ENCODE measurements around the gene OTUB2. TPM values are rescaled to one million over a fixed set of nuclear protein-coding genes. Genes with fewer than 3 reads are reported as not detected.

The OTUB2 gene
- total RNA-seq, 1 donor from 2014 or later: 1.9 TPM

DNA sequence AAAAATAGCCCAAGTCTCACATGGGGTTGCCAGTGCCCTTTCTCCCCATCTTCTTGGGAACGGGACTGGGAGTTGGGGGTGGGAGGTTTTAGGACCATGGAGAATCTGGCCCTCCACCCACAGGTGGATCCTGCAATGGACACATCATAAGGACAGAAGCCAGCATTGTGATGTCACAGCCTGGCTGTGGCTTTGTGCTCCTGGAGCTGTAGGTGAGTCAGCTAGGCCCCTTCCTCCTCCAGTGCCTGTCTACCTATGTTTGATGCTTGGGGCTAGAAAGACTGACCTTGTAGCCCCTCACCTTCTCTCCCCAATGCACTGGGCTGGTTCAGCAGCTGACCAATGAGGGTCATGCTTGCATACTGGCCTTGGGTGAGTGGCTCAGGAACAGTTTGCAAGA is 29.1 kb upstream of the OTUB2 start, which contains the start of gene CCDC197:
Gene CCDC197, plus strand, starts transcription at position 220 of the 400 bp plus-strand sequence. CDS start 831 bp downstream, outside the sequence.
- no peaks in the 10 kb centered on the region for H3K9me3 Mint-ChIP-seq (ENCODE audit: low read depth)
- peaks cover 18% of the 10 kb centered on the region for H3K4me1 Mint-ChIP-seq (ENCODE audit: low read depth)
- H3K27ac Mint-ChIP-seq (ENCODE audit: unreplicated experiment): no peak within 1 kb of the TSS
- no peak within 1 kb of the TSS for H3K4me3 Mint-ChIP-seq (ENCODE audit: unreplicated experiment)
- no peaks in the 10 kb centered on the region for H3K36me3 Mint-ChIP-seq (ENCODE audit: low read depth)
- TF ChIP-seq, protein P1, sequence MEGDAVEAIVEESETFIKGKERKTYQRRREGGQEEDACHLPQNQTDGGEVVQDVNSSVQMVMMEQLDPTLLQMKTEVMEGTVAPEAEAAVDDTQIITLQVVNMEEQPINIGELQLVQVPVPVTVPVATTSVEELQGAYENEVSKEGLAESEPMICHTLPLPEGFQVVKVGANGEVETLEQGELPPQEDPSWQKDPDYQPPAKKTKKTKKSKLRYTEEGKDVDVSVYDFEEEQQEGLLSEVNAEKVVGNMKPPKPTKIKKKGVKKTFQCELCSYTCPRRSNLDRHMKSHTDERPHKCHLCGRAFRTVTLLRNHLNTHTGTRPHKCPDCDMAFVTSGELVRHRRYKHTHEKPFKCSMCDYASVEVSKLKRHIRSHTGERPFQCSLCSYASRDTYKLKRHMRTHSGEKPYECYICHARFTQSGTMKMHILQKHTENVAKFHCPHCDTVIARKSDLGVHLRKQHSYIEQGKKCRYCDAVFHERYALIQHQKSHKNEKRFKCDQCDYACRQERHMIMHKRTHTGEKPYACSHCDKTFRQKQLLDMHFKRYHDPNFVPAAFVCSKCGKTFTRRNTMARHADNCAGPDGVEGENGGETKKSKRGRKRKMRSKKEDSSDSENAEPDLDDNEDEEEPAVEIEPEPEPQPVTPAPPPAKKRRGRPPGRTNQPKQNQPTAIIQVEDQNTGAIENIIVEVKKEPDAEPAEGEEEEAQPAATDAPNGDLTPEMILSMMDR (IDR thresholded peaks at IDR 0.05): no peak
- no peak for DNase-seq (ENCODE audit: low spot score)
- H3K27me3 Mint-ChIP-seq (ENCODE audit: low read depth): peaks cover 18% of the 10 kb centered on the region

DNA sequence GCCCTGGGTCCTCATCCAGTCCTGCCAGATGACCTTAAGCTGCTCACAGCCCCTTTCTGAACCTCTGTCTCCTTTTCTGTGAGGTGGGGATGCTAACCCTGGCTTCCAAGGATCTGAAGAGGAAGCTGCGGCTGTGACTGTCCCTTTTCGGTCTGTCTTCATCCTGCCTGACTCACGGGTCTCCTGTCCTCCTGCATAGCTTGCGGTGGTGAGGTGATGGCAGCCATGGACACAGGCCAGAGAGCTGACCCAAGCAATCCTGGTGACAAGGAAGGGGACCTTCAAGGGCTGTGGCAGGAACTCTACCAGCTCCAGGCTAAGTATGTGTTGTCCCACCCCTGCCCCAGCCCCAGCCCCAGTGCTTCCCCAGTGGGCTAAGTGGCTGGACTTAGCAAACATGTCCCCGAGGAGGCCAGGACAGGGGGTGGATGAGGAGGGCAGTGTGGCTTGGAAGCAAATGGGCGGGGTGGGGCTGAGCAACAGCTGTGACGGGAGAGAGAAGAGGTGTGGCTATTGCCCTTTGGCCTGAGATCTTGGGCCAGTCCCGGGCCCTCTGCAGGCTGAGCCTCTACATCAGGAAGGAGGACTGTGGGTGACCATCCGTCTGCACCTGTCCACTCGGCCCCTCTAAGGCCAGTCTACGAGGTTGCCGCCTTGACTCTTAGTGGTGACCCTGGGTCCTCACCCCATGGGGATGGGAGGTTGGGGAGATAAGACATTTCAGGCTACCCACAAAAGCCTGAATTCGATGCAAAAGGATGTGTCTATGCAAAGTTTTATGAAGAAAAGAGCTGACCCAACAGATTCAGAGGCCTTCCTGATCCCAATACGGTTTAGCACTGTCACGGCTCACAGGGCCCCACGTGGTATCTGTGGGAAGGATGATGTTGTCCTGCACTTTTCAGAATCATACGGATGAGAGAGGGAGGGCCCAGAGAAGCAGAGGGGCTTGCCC is 27.9 kb upstream of the OTUB2 start:
- H3K36me3 Mint-ChIP-seq (ENCODE audit: low read depth): no peaks in the 10 kb centered on the region
- no peak for DNase-seq (ENCODE audit: low spot score)
- TF ChIP-seq, protein P1 (IDR thresholded peaks at IDR 0.05): no peak
- H3K27me3 Mint-ChIP-seq (ENCODE audit: low read depth): peaks cover 22% of the 10 kb centered on the region
- no peaks in the 10 kb centered on the region for H3K9me3 Mint-ChIP-seq (ENCODE audit: low read depth)
- H3K4me3 Mint-ChIP-seq (ENCODE audit: unreplicated experiment): no peak overlapping the region
- H3K4me1 Mint-ChIP-seq (ENCODE audit: low read depth): peaks cover 18% of the 10 kb centered on the region
- no peak overlapping the region for H3K27ac Mint-ChIP-seq (ENCODE audit: unreplicated experiment)

DNA sequence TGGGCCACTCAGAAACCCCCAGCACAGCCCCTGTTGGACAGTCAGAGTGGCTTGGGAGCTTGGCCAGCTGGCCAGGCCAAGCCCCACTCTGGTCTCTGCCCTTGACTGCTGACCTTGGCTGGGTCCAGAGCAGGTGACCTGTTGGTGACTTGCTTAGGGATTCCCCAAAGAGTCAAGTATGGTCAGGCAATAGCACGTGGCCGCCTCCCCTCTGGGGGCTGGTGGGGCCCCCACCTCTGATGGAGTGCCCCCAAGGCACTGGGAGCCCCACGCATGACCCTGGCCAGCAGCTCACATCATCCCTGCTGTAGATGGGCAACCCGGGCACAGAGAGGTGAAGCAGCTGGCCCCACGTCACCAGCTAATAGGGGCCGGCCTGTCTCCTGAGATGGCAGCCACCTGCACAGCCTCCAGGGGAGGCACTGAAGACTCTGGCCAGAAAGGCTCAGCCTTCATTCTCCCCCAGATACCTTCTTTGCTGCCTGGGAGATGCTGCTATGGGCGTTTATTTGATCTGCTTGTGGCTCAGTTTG is 27.2 kb upstream of the OTUB2 start:
- H3K36me3 Mint-ChIP-seq (ENCODE audit: low read depth): no peaks in the 10 kb centered on the region
- H3K4me1 Mint-ChIP-seq (ENCODE audit: low read depth): peaks cover 18% of the 10 kb centered on the region
- H3K27me3 Mint-ChIP-seq (ENCODE audit: low read depth): peaks cover 27% of the 10 kb centered on the region
- no peaks in the 10 kb centered on the region for H3K9me3 Mint-ChIP-seq (ENCODE audit: low read depth)
- no peak for DNase-seq (ENCODE audit: low spot score)
- TF ChIP-seq, protein P1 (IDR thresholded peaks at IDR 0.05): no peak
- no peak overlapping the region for H3K27ac Mint-ChIP-seq (ENCODE audit: unreplicated experiment)
- no peak overlapping the region for H3K4me3 Mint-ChIP-seq (ENCODE audit: unreplicated experiment)

DNA sequence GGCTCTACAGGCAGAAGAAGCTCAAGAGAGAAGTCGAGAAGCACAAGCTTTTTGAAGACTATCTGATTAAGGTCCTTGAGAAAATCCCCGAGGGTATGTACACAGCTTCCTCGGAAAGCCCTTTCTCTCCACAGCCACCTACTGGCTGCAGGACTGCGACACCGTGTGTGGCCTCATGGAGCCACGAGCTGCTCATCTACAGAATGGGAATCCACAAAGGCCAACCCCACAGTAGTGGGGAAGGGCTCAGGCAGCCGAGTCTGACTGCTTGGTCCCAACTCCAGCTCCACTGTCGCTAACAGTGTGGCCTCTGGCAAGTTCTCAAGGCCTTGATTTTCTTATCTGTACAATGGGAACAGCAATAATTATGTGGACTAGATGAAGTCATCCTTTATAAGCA is 26.6 kb upstream of the OTUB2 start:
- no peak overlapping the region for H3K27ac Mint-ChIP-seq (ENCODE audit: unreplicated experiment)
- H3K36me3 Mint-ChIP-seq (ENCODE audit: low read depth): no peaks in the 10 kb centered on the region
- H3K4me3 Mint-ChIP-seq (ENCODE audit: unreplicated experiment): no peak overlapping the region
- TF ChIP-seq, protein P1 (IDR thresholded peaks at IDR 0.05): no peak
- H3K4me1 Mint-ChIP-seq (ENCODE audit: low read depth): peaks cover 18% of the 10 kb centered on the region
- DNase-seq (ENCODE audit: low spot score): no peak
- no peaks in the 10 kb centered on the region for H3K9me3 Mint-ChIP-seq (ENCODE audit: low read depth)
- H3K27me3 Mint-ChIP-seq (ENCODE audit: low read depth): peaks cover 33% of the 10 kb centered on the region

DNA sequence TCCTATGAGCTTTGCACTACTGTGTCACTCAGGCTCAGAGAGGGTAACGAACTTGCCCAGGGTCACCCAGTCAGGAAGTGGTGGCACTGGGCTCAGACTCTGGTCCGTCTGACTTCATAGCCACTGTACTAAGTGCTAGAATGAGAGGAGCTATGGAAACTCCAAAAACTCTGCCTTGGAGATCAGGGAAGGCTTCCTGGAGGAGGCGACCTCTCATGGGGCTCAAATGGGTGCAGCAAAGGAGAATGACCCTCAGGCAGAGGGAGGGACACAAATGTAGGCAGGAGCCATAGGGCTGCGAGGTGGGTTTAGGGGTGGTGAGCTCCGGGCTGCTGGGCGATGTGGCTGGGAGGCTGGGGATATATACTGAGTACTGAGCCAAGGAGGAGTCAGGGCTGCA is 25.9 kb upstream of the OTUB2 start:
- Mint-ChIP-seq H3K36me3 (ENCODE audit: low read depth) (no peaks in the 10 kb centered on the region), H3K4me1 (ENCODE audit: low read depth) (peaks cover 12% of the 10 kb centered on the region), H3K27ac (ENCODE audit: unreplicated experiment) (no peak overlapping the region), H3K4me3 (ENCODE audit: unreplicated experiment) (no peak overlapping the region), H3K27me3 (ENCODE audit: low read depth) (peaks cover 40% of the 10 kb centered on the region), H3K9me3 (ENCODE audit: low read depth) (no peaks in the 10 kb centered on the region)
- DNase-seq (ENCODE audit: low spot score): no peak
- TF ChIP-seq, protein P1 (IDR thresholded peaks at IDR 0.05): no peak
